Erythroblast (primary cell): ENCODE results near the gene TREML2.
"Not testable (repeated sequence)": the region's sequence is repeated elsewhere in the genome, so short reads cannot be mapped to it uniquely, and the experiment has no call there.

Experiments
- DNase-seq, 2 experiments: peaks; one replicate each; lab custom pipeline; 2025; lab: John Stamatoyannopoulos, UW
- GATA1 ChIP-seq: IDR thresholded peaks from 2 replicates; pipeline ENCODE4 v1.6.1; 2011; ENCODE audit warnings: low read depth, mild to moderate bottlenecking, control low read depth, low read length, moderate library complexity
- POLR2A ChIP-seq: IDR thresholded peaks from 2 replicates; pipeline ENCODE4 v1.6.1; 2011; ENCODE audit warnings: mild to moderate bottlenecking, low read length

Gene TREML2

DNA sequence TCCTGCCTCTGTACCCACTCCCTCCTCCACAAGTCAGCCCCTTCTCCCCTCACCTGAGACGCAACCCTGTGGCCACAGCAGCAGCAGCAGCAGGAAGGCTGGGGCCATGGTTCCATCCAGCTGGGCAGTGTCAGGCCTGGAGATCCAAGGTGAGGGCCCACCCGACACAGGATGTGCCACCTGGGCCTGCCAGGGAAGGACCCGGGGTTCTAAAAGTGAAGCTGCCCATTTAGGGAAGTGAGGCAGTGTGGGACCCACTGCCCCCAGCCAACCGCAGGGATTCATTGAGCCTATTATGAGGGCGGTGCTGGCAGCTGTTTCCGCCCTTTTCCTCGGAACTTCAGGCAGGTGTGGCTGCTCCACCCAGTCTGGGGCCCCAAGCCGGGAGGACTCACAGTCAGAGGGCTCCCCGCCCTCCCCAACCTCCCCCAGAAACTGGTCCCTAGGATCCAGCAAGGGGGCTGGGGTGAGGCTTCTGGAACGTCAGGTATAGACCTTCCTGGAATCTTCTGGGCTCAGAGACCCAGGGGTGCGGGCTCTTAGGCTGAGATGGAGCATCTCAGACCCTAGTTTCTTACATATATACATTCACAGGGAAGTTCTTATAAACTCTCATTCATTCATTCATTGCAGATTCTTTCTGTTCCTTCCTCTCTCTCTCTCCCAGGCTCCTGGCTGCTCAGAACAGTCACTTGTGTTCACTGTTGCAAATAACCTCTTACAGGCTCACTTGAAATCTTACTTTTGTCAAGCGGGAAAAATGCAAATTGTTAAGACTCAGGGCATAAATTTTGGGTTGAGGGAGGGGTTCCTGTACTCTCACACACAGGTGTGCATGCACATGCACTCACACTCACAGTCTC lies at the start of gene TREML2:
Gene TREML2, minus strand, starts transcription at position 249 of the 863 bp plus-strand sequence. Its CDS starts 141 bp downstream, at position 108.
- TF ChIP-seq GATA1: no peak
- peak; percentile 22 for TF ChIP-seq POLR2A
- peak; percentile 74 to 82 for DNase-seq

GRCh38 chr6:41247882-41248705 lies 47.1 kb upstream of the TREML2 start:
- no peak for DNase-seq

GRCh38 chr6:41247288-41247865 lies 46.4 kb upstream of the TREML2 start:
- TF ChIP-seq GATA1 (no peak), POLR2A (no peak)
- no peak for DNase-seq

More at GRCh38 chr6:41247882-41248705, 47.1 kb upstream of the TREML2 start:
- TF ChIP-seq POLR2A (no peak), GATA1 (no peak)

GRCh38 chr6:41246529-41246928 lies 45.6 kb upstream of the TREML2 start:
- DNase-seq: not testable (repeated sequence)

- TF ChIP-seq GATA1: no peak
- no peak for TF ChIP-seq POLR2A
- DNase-seq: no peak
Observed at GRCh38 chr6:41239467-41240159, 38.7 kb upstream of the TREML2 start.

DNA sequence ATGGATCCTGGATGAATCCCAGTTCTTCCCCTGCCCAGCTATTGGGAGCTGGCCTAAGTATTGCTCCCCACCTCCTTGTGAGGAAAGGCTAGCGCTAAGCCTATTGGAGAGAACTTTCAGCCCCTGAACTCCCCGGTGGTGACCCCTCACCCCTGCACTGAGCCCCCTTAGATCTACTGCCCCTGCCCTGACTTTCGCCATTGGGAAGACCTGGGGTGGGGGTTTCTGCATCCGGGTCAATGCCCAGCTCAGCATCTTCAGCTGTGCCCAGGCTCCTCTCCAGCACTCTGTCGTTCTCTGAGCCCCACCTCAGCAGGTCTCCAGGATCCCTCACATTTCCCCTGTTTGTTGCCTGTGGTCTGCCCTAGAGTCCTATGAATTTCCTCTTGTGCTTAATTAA lies 36.2 kb upstream of the TREML2 start:
- no peak for DNase-seq
- TF ChIP-seq GATA1 (no peak), POLR2A (no peak)

GRCh38 chr6:41236276-41236675 lies 35.3 kb upstream of the TREML2 start:
- no peak for DNase-seq
- TF ChIP-seq POLR2A (no peak), GATA1 (no peak)

- TF ChIP-seq GATA1 (no peak), POLR2A (no peak)
- no peak for DNase-seq
Observed at GRCh38 chr6:41232667-41233066, 31.7 kb upstream of the TREML2 start.

DNA sequence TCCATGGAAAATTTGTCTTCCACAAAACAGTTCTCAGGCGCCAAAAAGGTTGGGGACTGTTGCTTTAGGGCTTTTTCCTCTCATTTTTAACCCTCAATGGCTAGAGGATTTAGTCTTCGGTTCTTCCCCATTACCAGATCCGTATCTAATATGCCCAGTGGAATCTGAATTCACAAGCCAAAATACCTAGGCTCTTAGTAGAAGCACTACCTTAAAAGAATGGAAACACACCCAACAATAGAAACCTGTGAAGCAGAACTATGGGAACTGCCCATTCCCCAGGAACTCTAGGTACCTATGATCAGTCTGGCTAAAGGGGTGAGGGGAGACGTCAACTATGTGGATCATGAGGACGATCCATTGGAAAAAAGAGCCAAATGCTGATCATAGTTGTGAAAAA lies 30.3 kb upstream of the TREML2 start:
- DNase-seq: no peak

GRCh38 chr6:41229721-41230120 lies 28.8 kb upstream of the TREML2 start:
- no peak for TF ChIP-seq GATA1
- DNase-seq: peak in 1 of 2 experiments; percentile 42

More for the DNA sequence above, 30.3 kb upstream of the TREML2 start:
- no peak for TF ChIP-seq GATA1
- TF ChIP-seq POLR2A: no peak

DNA sequence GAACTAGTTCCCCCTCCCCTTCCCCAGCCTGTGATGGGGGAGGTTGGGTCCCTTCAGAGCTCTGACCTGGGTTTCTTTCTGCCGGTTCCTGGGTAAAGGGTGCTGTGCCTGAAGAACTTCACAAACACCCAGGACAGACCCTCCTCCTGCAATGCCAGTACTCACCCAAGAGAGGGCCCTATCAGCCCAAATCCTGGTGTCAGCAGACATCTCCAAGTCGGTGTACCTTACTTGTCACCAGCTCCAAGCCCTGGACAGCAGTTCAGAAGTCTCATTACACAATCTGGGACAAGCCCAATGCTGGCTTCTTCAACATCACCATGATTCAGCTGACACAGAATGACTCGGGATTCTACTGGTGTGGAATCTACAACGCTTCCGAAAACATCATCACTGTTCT lies 27.7 kb upstream of the TREML2 start:
- TF ChIP-seq POLR2A (no peak), GATA1 (no peak)
- DNase-seq: peak; percentile 88 to 93

GRCh38 chr6:41228096-41228495 lies 27.1 kb upstream of the TREML2 start, which contains the start of gene TREML4:
TREML4 (plus strand) TSS chr6:41228349; CDS start chr6:41228428, 79 bp downstream.
- peak in 1 of 2 experiments; percentile 35 for DNase-seq
- TF ChIP-seq GATA1 (no peak), POLR2A (no peak)

GRCh38 chr6:41226752-41227151 lies 25.8 kb upstream of the TREML2 start:
- DNase-seq: no peak
- TF ChIP-seq GATA1: no peak
- no peak for TF ChIP-seq POLR2A
